Retinal pigment epithelial cell (primary cell): ENCODE measurements around the gene SLC2A9.

Experiments
- DNase-seq: peaks from one replicate; pipeline ENCODE4 v3.0.0-alpha.2; 2010; ENCODE audit warnings: low read depth
- H3K4me3 ChIP-seq: 2 replicates; pipeline ENCODE4 v1.5.1; 2011; ENCODE audit warnings: mild to moderate bottlenecking, low read length, control low read depth, moderate library complexity
- CTCF ChIP-seq: conservative IDR thresholded peaks from 2 replicates; pipeline ENCODE4 v1.5.1; 2011; ENCODE audit warnings: low read depth, low read length, control low read depth, inconsistent platforms

Gene SLC2A9

GRCh38 chr4:9845791-9846493, 175.4 kb downstream of the SLC2A9 start:
- DNase-seq: no peak
- no peak for TF ChIP-seq CTCF
- H3K4me3 ChIP-seq: no peak overlapping the region

- no peak for TF ChIP-seq CTCF
- H3K4me3 ChIP-seq: no peak overlapping the region
- no peak for DNase-seq
Observed at GRCh38 chr4:9841072-9841471, 180.2 kb downstream of the SLC2A9 start.

GRCh38 chr4:9835430-9835829, 185.9 kb downstream of the SLC2A9 start:
- no peak overlapping the region for H3K4me3 ChIP-seq
- TF ChIP-seq CTCF: no peak
- DNase-seq: no peak

GRCh38 chr4:9833421-9833820, 187.9 kb downstream of the SLC2A9 start:
- DNase-seq: no peak
- H3K4me3 ChIP-seq: no peak overlapping the region
- no peak for TF ChIP-seq CTCF

GRCh38 chr4:9832640-9833039, 188.7 kb downstream of the SLC2A9 start:
- no peak overlapping the region for H3K4me3 ChIP-seq
- no peak for DNase-seq
- no peak for TF ChIP-seq CTCF

GRCh38 chr4:9826551-9826950, 194.7 kb downstream of the SLC2A9 start:
- no peak for TF ChIP-seq CTCF
- DNase-seq: no peak
- no peak overlapping the region for H3K4me3 ChIP-seq

GRCh38 chr4:9825049-9825448, 196.2 kb downstream of the SLC2A9 start:
- TF ChIP-seq CTCF: no peak

More at GRCh38 chr4:9825049-9825448, 196.2 kb downstream of the SLC2A9 start:
- no peak for DNase-seq
- H3K4me3 ChIP-seq: no peak overlapping the region
